AG09309 (cell line): ENCODE data around the gene GMNN.

Experiments used
- DNase-seq: peaks from one replicate; pipeline ENCODE4 v3.0.0-alpha.2; 2010; ENCODE audit warnings: low read depth
- H3K4me3 ChIP-seq: 2 replicates; pipeline ENCODE4 v1.5.1; 2011; ENCODE audit warnings: mild to moderate bottlenecking, low read depth, low read length, moderate library complexity; ENCODE audit not compliant: control insufficient read depth
- TF ChIP-seq, protein P1 (sequence below): IDR thresholded peaks from 2 replicates; pipeline ENCODE4 v1.5.1; 2011; ENCODE audit warnings: mild to moderate bottlenecking, low read depth, low read length, inconsistent platforms; ENCODE audit not compliant: insufficient read depth, control insufficient read depth; ENCODE audit errors: missing control alignments

The GMNN gene

DNA sequence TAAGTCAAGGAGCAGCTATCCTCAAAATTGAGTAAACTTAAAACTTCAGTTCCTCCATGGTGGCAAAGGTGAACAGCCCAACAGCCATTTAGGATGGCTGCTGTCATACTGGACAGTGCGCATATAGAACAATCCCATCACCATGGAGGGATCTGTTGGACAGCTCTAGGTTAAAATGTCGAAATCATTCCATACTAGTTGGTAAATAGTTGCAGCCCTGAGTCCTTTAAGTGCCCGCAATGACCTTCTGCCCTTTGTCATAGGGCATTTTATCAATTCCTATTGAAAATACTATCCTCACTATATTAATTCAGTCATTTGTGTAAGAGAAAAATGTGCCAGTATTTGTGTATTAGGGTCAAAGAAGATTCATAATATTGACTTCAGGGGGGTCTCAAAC, 32.8 kb downstream of the GMNN start:
- no peak for DNase-seq
- H3K4me3 ChIP-seq = no peak overlapping the region
- TF ChIP-seq, protein P1, sequence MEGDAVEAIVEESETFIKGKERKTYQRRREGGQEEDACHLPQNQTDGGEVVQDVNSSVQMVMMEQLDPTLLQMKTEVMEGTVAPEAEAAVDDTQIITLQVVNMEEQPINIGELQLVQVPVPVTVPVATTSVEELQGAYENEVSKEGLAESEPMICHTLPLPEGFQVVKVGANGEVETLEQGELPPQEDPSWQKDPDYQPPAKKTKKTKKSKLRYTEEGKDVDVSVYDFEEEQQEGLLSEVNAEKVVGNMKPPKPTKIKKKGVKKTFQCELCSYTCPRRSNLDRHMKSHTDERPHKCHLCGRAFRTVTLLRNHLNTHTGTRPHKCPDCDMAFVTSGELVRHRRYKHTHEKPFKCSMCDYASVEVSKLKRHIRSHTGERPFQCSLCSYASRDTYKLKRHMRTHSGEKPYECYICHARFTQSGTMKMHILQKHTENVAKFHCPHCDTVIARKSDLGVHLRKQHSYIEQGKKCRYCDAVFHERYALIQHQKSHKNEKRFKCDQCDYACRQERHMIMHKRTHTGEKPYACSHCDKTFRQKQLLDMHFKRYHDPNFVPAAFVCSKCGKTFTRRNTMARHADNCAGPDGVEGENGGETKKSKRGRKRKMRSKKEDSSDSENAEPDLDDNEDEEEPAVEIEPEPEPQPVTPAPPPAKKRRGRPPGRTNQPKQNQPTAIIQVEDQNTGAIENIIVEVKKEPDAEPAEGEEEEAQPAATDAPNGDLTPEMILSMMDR = no peak

DNA sequence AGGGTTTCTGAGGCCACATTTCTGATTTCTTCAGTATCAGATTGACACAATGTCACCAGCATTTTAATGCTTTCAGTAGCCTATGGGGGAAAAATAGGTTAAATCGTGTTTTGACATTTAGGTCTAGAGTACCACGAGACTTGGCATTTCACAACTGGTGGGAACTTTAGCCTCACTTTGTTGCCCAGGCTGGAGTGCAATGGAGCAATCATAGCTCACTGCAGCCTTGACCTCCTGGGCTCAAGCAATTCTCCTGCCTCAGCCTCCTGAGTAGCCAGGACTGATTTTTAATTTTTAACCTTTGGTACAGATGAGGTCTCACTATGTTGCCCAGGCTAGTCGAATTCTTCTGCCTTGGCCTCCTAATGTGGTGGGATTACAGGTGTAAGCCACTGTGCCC, 35.0 kb downstream of the GMNN start:
- no peak overlapping the region for H3K4me3 ChIP-seq
- no peak for DNase-seq
- TF ChIP-seq, protein P1 = no peak

DNA sequence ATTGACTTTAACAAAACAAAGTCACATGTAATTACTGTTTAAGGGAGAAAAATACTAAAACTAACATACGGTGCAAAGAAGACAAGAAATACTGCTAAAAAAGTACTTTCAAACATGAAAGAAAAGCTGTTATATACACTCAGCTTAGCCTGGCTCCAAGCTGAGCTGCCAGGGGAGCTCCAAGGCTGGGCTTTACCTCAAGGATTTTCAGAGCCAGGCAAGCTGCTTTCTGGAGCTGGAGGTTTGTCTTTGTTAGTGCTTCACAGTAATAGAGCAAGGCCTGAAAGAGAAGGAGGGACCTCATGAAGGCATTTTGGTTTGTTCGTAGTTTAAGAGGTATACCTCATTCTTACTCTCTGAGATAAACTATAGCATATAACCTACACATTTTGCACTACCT, 43.6 kb downstream of the GMNN start:
- H3K4me3 ChIP-seq = no peak overlapping the region
- no peak for DNase-seq
- TF ChIP-seq, protein P1 = no peak

DNA sequence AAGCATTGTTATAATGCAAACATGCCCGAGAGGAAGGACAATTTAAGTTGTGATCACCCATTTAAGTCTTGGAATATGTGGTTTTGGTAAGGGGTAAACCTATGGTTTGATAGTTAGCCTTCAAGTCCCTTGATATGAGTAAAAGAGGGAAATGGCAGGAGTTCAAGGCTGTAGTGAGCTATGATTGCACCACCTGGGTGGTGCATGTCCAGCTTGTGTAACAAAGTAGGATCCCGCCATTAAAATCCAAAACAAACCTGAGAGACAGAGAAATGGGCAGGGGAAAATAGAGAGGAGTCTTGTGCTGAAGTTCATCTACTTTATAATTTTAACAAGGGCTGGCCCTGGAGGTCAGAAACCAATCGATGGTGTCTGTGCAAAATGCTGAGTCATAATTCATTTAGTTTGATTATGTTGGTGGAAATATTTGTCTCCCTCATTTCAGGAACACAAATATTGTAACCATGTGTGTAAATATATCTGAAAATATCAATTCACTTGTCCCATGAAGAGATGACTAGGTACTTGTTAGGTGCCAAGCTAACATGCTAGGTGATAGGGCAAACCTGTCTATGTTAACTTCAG, 47.2 kb downstream of the GMNN start:
- DNase-seq = no peak
- H3K4me3 ChIP-seq = no peak overlapping the region
- TF ChIP-seq, protein P1 = no peak

DNA sequence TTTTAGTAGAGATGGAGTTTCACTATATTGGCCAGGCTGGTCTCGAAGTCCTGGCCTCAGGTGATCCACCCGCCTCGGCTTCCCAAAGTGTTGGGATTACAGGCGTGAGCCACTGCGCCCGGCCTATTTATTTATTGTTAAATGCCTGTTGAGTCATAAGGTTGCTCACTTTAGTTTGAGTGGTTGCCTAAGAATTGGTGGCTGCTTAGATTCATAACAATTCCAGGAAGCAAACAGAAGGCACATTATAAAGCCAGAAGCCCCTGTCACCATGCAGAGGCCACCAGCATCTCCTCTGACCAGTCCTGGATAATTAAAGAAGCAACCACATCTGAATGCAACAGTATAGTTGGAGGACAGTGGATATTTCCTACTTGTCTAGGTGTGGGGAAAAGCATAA, 48.0 kb downstream of the GMNN start:
- DNase-seq = no peak
- TF ChIP-seq, protein P1 = no peak
- H3K4me3 ChIP-seq = no peak overlapping the region

DNA sequence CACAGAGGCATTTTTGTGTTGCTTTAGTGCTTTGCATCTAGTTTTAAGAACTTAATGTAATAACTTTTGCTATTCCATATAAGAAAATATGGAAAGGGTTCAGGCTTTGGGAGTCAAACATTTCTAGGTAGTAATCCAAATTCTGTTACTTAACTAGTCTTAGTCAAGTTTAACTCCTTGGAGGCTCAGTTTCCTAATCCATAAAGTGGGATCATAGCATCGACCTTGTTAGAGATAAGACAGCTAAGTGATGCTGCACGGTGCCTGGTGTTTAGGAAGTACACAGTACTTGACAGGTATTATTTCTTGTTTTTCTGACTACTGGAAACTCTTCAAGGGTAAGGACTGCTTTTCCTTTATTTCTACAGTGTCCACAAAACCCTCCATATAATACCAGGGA, 48.4 kb downstream of the GMNN start:
- TF ChIP-seq, protein P1 = no peak
- no peak overlapping the region for H3K4me3 ChIP-seq
- no peak for DNase-seq

DNA sequence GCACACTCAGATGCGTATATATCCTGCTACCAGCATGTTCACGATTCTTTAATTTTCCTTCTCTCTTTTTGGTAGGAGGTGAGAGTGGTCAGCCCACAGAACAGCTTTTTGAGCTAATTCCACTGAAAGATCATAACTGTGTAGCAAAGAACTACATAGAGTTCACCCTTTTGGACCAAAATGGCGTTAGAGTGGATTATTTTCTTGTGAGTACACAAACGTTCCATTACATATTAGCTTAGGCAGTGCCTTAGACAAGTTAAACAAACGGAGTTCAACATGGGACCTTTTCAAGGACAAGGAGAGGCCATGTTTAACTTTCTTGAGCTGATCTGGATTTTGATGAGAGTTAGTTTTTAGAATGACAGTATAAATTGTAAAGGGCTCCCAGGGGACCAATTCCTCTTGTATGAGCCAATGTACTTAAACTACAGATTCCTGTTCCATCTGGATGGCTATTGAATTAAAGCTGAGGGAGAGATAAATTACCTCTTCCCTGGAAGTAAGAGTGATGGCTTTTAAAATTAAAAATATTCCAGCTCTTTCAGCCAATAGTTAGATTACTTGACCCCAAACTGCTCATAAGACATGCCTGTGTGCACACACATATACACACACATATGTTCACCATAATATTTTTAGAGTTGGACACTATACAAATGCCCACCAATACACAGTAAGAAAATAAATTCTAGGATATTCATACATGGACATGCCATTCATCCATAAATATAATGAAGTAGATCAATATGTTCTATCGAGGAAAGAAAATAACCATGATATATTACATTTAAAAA, 49.6 kb downstream of the GMNN start:
- TF ChIP-seq, protein P1 = no peak
- no peak overlapping the region for H3K4me3 ChIP-seq
- DNase-seq = no peak
